ENCODE measurements around the gene TGM4.
A peak's percentile ranks its signal among the peaks of the same experiment; 100 is the strongest.

Gene TGM4

GRCh38 chr3:44883213-44883955 is 9.0 kb downstream of the TGM4 start:
- DNase-seq: no peak

GRCh38 chr3:44883999-44884431 is 9.6 kb downstream of the TGM4 start:
- DNase-seq: no peak

- no peak for DNase-seq
These were observed 11.2 kb downstream of the TGM4 start for GRCh38 chr3:44885618-44886017.

GRCh38 chr3:44886561-44886960 is 12.2 kb downstream of the TGM4 start:
- DNase-seq: no peak

- no peak for DNase-seq
These were observed 12.7 kb downstream of the TGM4 start for GRCh38 chr3:44887101-44887500.

GRCh38 chr3:44890258-44890657 is 15.8 kb downstream of the TGM4 start:
- DNase-seq: no peak

- DNase-seq: no peak
These were observed 16.4 kb downstream of the TGM4 start for GRCh38 chr3:44890852-44891251.

GRCh38 chr3:44892689-44893088 is 18.3 kb downstream of the TGM4 start:
- DNase-seq: no peak

- DNase-seq: no peak
These were observed 18.7 kb downstream of the TGM4 start for GRCh38 chr3:44893097-44893496.

- no peak for DNase-seq
These were observed 20.1 kb downstream of the TGM4 start for GRCh38 chr3:44894485-44894884.

- no peak for DNase-seq
These were observed 22.0 kb downstream of the TGM4 start for GRCh38 chr3:44896440-44896839.

GRCh38 chr3:44899683-44900367 is 25.4 kb downstream of the TGM4 start:
- no peak for DNase-seq

- DNase-seq: no peak
These were observed 28.2 kb downstream of the TGM4 start for GRCh38 chr3:44902628-44903027.

- no peak for DNase-seq
These were observed 28.9 kb downstream of the TGM4 start for GRCh38 chr3:44903314-44903713.

- no peak for DNase-seq
These were observed 29.3 kb downstream of the TGM4 start for GRCh38 chr3:44903751-44904150.

GRCh38 chr3:44905446-44906157 is 31.2 kb downstream of the TGM4 start:
- DNase-seq: no peak

GRCh38 chr3:44906997-44907396 is 32.6 kb downstream of the TGM4 start:
- no peak for DNase-seq

GRCh38 chr3:44907612-44908011 is 33.2 kb downstream of the TGM4 start:
- DNase-seq: no peak

- DNase-seq: no peak
These were observed 34.7 kb downstream of the TGM4 start for GRCh38 chr3:44909063-44909462.

GRCh38 chr3:44910693-44911092 is 36.3 kb downstream of the TGM4 start:
- DNase-seq: no peak

- peak; percentile 50 for DNase-seq
These were observed 39.6 kb downstream of the TGM4 start for GRCh38 chr3:44913868-44914468.

GRCh38 chr3:44914936-44915335 is 40.5 kb downstream of the TGM4 start:
- DNase-seq: no peak

- DNase-seq: no peak
These were observed 41.5 kb downstream of the TGM4 start for GRCh38 chr3:44915702-44916438.

Data from NCI-H1105 treated with DMSO at 0.1 percent for 48 hours (cell line).